Pons (tissue), 1 donor: ENCODE data around the gene GAPVD1.
A peak's percentile ranks its signal among the peaks of the same experiment; 100 is the strongest.
"Not testable (repeated sequence)": the region's sequence is repeated elsewhere in the genome, so short reads cannot be mapped to it uniquely, and the experiment has no call there.

Experiments used
- DNase-seq: peaks from one replicate; pipeline ENCODE4 v3.0.0-alpha.2; 2016; ENCODE audit warnings: low spot score

Gene GAPVD1

DNA sequence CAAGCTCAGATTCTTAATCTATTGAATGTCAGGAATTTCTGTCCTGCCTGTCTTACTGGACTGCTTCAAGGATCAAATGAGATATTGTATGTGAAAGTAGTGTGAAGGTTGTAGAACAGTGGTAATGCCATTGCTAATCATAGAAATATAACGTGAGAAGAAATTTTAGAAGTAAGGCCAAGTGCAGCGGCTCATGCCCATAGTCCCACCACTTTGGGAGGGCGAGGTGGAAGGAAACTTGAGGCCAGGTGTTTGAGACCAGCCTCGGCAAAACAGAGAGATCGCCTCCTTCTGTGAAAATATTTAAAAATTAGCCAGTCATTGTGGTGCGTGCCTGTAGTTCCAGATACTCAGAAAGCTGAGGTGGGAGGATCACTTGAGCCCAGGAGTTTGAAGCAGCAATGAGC is 15.4 kb upstream of the GAPVD1 start:
- no peak for DNase-seq

- no peak for DNase-seq
Observed at GRCh38 chr9:125254231-125254630, 7.4 kb upstream of the GAPVD1 start.

DNA sequence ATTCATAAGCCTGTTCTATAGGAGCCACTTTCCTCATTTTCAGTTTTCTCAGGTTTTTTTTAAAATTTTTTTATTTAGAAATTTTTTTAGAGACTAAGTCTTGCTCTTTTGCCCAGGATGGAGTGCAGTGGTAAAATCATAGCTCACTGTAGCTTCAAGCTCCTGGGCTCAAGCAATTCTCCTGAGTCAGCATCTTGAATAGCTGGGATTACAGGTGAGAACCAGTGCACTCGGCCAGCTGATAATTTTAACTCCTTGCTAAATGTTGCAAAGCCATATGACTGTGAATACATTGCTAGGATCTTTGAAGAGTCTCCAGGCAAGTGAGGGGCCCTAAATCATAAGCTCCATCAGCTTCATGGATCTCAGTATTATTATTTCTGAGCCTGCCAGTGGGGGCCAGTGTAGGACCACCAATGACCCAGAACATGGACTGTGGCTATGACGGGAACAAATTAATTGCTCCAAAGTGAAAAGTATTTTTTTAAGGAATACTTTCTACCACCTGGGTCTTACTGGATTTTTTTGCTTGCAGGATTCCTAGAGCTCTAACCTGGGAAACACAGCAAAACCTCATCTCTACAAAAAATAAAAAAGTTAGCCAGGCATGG is 5.7 kb upstream of the GAPVD1 start:
- no peak for DNase-seq

DNA sequence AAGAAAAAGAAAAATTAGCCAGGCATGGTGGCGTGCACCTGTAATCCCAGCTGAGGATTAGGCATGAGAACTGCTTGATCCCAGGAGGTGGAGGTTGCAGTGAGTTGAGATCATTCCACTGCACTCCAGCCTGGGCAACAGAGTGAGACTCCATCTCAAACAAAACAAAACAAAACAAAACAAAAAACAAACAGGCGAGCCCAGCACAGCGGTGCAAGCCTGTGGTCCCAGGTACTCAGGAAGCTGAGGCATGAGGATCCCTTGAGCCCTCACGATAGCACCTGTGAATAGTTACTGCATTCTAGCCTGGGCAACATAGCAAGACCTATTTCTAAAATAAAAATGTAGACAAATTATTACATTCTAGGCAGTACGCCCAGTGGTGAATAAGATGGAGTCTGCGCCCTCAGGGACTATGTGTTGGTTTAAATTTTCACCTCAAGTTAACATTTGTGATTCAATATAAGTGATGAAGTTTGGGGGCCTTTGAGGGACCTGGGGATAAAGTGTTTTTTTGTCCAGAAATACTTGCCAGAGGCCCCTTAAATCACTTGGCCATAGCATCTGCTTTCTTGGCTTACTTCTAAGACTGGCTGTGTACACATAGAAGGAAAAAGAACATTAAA is 3.4 kb upstream of the GAPVD1 start:
- no peak for DNase-seq

DNA sequence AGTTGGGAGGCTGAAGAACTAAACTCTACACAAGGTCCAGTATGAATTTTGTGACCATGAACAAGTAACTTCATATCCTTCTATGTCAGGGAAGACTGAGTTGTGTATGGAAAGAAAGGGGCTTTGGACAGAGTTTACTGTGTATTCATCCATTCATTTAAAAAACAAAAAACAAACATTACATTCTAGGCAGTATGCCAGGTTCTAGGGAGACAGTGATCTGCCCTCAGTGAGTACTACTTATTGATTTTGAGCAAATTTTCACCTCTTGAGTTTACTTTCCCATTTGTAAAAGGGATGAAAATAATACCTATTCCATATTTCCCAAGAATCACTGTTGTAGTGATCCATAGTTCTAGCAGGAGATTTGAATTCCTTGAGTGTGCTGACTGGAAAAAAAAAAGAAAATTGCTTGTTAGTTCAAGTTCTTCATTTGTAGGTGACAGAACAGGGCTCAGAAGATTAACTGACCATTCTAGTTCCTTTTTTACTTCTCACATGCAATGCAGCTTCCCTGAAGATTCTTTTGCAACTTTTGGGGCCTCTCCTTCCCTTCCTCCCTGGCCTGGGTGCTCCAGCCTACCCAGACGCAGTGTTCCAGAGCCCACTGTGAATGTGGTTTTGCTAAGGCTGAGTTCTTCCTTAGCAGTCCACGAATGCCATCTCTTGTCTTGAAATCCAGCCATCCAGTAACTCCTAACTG is 2.6 kb upstream of the GAPVD1 start:
- peak; percentile 54 for DNase-seq

DNA sequence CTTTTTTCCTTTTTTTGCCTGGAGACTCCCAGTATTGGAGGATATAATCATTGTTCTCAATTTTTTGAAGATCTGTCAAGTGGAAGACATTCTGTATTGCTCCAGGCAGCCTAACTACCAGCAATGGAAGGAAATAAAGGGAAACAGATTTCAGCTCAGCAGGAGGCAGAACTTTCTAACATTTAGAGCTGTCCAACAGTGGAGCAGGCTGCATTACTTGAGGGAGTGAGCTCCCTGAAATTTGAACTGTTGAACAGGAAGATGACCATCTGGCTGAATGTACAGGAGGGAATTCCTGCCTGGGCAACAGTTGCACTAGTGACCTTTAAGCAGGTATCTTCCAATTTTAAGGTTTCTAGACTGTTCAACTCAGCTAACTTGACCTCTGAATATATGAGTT is 1.1 kb upstream of the GAPVD1 start:
- DNase-seq: peak; percentile 31

GRCh38 chr9:125262294-125262991 is 817 bp downstream of the GAPVD1 start:
- no peak for DNase-seq

DNA sequence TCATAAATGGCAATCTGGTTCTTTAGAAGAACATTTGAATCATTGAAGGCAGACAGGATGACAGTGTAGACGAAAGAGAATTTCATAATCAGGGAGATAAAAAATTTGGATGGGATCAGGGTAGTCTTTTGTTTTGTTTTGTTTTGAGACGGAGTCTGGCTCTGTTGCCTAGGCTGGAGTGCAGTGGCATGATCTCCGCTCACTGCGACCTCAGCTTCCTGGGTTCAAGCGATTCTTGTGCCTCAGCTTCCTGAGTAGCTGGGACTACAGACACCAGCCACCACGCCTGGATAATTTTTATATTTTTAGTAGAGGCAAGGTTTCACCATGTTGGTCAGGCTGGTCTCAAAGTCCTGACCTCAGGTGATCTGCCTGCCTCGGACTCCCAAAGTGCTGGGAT is 2.4 kb downstream of the GAPVD1 start:
- not testable (repeated sequence) for DNase-seq

DNA sequence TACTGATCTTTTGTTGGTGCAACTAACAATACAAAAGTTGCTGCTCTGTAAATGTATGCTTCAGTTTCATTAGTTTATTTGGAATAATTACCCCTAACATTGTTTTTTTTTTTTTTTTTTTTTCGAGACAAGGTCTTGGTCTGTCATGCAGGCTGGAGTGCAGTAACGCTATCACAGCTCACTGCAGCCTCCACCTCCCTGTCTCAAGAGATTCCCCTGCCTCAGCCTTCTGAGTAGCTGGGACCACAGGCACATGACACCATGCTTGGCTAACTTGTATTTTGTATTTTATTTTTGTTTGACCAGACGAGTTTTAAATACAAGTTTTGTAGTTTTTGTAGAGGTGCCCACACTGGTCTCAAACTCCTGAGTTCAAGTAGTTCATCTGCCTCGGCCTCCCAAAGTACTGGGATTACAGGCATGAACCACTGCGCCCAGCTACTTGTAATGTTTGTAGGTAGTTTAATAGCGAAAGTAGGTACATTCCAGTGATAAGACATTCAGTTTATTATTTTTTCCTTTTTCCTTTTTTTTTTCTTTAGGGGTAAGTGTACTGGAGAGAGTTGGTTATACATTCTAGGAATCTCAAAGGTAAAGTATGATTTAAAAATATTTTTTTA is 6.9 kb downstream of the GAPVD1 start:
- DNase-seq: no peak

- DNase-seq: no peak
Observed at GRCh38 chr9:125269014-125269397, 7.4 kb downstream of the GAPVD1 start.

DNA sequence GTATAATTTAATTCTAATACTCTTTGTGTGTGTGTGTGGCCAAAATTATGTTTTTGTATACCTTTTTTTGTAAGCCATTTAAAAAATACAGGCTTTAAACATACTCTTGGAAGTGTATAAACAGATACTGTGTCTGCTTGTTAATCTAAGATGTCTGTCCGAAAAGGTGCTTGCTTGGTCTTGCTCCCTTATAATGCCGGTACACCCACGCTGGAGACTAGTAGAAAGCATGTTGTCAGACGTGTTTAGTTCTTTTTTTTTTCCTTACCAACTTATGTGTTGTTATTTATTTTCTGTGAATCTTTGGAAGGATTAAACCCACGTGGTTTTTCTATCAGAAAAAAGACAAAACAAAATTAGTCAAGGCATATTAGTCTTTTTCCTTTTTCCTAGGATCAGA is 9.5 kb downstream of the GAPVD1 start:
- DNase-seq: no peak

DNA sequence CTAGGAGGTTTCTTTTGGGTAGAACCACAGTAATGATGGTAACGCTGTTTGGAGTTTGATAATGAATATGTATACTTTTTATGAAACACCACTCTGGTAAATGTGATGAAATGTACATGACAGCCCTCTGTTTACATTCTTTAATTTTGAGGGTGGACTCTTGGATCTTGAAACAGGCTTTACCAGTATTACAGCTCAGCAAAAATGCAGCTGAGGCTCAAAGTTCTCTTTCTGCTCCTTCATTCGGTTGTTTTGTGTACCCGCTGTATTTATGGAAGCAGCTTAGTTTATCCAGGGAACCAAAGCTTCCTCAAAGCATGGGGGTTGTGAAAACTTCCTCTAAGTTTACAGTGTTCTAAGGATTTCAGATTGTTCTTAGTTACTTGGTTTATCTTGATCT is 11.1 kb downstream of the GAPVD1 start:
- peak; percentile 35 for DNase-seq

DNA sequence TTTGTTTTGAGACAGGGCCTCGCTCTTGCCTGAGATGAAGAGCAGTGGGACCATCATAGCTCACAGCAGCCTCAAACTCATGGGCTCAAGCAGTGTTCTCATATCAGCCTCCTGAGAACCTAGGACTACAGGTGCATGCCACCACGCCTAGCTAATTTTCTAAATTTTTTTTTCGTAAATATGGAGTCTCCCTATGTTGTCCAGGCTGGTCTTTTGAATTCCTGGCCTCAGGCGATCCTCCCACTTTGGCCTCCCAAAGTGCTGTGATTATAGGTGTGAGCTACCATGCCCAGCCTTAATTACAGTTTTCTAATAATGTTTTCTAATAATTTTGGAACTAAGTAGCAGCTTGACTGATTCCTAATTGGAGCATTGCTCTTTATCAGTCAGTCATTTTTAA is 15.1 kb downstream of the GAPVD1 start:
- DNase-seq: no peak

DNA sequence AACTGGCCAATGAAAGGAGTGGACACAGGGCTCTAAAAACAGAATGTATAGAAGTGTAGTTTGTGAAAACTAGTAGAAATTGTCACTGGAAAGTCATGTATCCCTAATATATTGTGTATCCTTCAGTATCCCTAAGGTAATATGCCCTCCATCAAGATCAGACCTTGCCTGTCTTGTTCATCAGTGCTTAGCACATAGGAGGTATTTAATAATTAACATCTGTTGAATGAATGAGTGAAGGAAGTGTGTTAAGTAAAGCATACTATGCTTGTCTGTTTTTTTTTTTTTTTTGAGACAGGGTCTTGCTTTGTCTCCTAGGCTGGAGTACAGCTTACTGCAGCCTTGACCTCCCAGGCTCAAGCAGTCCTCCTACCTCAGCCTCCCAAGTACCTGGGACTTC is 15.8 kb downstream of the GAPVD1 start:
- no peak for DNase-seq

GRCh38 chr9:125280945-125281344 is 19.3 kb downstream of the GAPVD1 start:
- no peak for DNase-seq

DNA sequence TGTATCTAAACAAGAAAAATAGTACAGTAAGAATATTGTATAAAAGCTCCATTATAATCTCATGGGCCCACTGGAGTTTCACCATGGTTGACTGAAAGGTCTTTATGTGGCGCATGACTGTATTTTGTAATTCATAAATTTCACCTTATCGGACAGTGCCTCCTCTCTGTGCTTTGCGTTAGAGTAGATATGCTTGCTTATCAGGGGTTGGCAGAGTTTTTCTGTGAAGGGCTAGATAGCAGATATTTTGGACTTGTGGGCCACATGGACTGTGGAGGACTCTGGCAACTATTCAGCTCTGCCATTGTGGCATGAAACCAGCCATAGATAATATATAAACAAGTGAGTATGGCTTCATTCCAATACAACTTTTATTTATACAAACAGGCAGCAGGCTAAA is 23.2 kb downstream of the GAPVD1 start:
- no peak for DNase-seq

DNA sequence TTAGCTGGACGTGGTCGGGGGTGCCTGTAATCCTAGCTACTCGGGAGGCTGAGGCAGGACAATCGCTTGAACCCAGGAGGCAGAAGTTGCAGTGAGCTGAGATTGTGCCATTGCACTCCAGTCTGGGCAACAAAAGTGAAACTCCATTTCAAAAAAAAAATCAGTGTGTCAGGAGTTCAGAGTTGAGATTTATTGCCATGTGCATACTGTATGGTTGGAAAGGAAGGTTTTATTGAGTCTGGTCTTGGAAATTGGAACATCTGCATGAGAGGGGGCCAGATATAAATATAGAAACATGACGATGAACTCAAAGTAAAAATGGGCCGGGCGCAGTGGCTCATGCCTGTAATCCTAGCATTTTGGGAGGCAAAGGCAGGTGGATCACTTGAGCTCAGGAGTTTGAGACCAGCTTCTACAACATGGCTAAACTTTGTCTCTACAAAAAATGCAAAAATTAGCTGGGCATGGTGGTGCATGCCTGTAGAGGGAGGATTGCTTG is 25.4 kb downstream of the GAPVD1 start:
- not testable (repeated sequence) for DNase-seq

- no peak for DNase-seq
Observed at GRCh38 chr9:125293134-125293533, 31.5 kb downstream of the GAPVD1 start.

DNA sequence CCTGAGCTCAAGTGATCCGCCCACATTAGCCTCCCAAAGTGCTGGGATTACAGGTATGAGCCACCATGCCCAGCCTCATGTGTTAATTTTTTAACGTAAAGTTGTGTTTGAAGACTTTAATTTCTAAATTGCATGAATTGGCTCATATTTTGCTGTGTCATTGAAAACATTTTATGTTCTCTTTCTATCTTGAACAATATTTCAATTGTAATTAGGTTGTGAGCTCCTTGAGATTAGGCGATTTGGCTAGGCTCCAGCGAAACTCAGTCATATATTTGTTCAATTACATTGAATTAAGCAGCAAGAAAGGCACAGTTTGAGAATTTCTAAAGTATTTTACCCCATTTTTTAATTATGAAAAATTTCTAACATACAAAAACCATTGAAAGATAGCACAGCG is 34.0 kb downstream of the GAPVD1 start:
- no peak for DNase-seq

DNA sequence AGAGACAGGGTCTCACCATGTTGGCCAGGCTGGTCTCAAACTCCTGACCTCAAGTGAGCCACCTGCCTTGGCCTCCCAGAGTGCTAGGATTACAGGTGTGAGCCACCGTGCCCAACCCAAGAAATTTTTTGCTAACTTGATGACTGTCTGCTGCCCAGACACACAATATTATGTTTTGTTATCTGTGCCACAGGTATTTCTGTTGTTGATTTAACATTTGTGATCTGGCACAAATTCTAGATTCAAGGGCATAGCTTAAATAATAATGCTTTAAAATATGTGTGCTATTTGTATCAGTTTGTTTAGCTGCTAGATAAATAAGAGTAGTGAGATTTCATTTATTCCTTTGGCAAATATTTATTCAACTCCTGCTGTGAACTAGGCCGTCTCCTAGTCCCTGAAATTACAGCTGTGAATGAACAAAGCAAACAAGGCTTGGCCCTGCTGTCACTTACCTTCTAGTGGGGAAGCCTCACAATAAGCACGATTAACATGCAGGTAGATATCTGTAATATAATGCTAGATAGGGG is 35.3 kb downstream of the GAPVD1 start:
- no peak for DNase-seq

DNA sequence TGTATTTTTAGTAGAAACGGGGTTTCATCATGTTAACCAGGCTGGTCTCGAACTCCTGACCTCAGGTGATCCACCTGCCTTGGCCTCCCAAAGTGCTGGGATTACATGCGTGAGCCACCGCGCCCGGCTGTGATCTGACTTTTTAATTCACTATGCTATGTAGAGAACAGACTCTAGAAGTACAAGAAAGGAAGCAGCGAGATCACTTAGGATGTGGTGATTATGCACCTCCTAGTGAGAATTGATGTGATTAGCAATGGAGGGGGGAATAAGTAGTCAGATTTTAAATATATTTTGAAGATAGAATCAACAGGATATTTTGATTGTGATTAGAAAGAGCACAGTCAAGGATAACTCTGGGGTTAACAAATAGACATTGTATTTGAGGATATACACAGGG is 36.3 kb downstream of the GAPVD1 start:
- DNase-seq: no peak

- no peak for DNase-seq
Observed at GRCh38 chr9:125302241-125302640, 40.6 kb downstream of the GAPVD1 start.
